GM18517 (cell line): Measurements from ENCODE around the gene PGAP6.
"Not testable (repeated sequence)": the region's sequence is repeated elsewhere in the genome, so short reads cannot be mapped to it uniquely, and the experiment has no call there.

Source experiments
- ATAC-seq: cut with Tn5 transposase; IDR thresholded peaks from one replicate; pipeline ENCODE4 v1.9.1; 2021; ENCODE audit warnings: mild to moderate bottlenecking, moderate library complexity; ENCODE audit not compliant: unreplicated experiment

Gene PGAP6

GRCh38 chr16:352547-353403 is 29.0 kb downstream of the PGAP6 start, which contains the start of gene AXIN1:
Gene AXIN1 (minus strand): TSS chr16:352723. CDS start chr16:347025, 5,698 bp downstream.
- no peak for ATAC-seq

GRCh38 chr16:351804-352520 is 29.8 kb downstream of the PGAP6 start:
- no peak for ATAC-seq

GRCh38 chr16:350203-350602 is 31.6 kb downstream of the PGAP6 start:
- no peak for ATAC-seq

- no peak for ATAC-seq
Observed at GRCh38 chr16:349211-349610, 32.6 kb downstream of the PGAP6 start.

GRCh38 chr16:348495-348894 is 33.3 kb downstream of the PGAP6 start:
- ATAC-seq: not testable (repeated sequence)

- ATAC-seq: no peak
Observed at GRCh38 chr16:347203-347602, 34.6 kb downstream of the PGAP6 start.

GRCh38 chr16:346587-346986 is 35.2 kb downstream of the PGAP6 start:
- ATAC-seq: no peak

- no peak for ATAC-seq
Observed at GRCh38 chr16:345772-346171, 36.0 kb downstream of the PGAP6 start.

GRCh38 chr16:342455-343213 is 39.1 kb downstream of the PGAP6 start:
- no peak for ATAC-seq

GRCh38 chr16:341974-342336 is 39.8 kb downstream of the PGAP6 start:
- not testable (repeated sequence) for ATAC-seq

- not testable (repeated sequence) for ATAC-seq
Observed at GRCh38 chr16:341095-341973, 40.4 kb downstream of the PGAP6 start.

- ATAC-seq: no peak
Observed at GRCh38 chr16:340370-341091, 41.2 kb downstream of the PGAP6 start.

- no peak for ATAC-seq
Observed at GRCh38 chr16:339680-340079, 42.1 kb downstream of the PGAP6 start.

GRCh38 chr16:337975-338575 is 43.7 kb downstream of the PGAP6 start:
- ATAC-seq: no peak

GRCh38 chr16:337437-337836 is 44.3 kb downstream of the PGAP6 start:
- no peak for ATAC-seq

GRCh38 chr16:336269-336668 is 45.5 kb downstream of the PGAP6 start:
- no peak for ATAC-seq

GRCh38 chr16:334861-335632 is 46.7 kb downstream of the PGAP6 start:
- ATAC-seq: not testable (repeated sequence)

- ATAC-seq: not testable (repeated sequence)
Observed at GRCh38 chr16:334164-334832, 47.5 kb downstream of the PGAP6 start.
